PC-3 (cell line): Measurements from ENCODE around the gene CHTF8. TPM values are rescaled to one million over a fixed set of nuclear protein-coding genes. Genes with fewer than 3 reads are reported as not detected.

Experiments used
- ATAC-seq: fragments of 200-7000 bp; cut with Tn5 transposase; 2 replicates; pipeline ENCODE4 v1.9.1; 2020; ENCODE audit warnings: mild to moderate bottlenecking, moderate library complexity
- BruUV-seq: library from RNA; stranded (reverse); fragments of 400-500 nt; replicated peaks from 2 replicates; lab custom pipeline; 2021; lab: Mats Ljungman, UMichigan
- CTCF ChIA-PET: fragments of 300-600 bp; sonication (Branson Sonifier 250); formaldehyde crosslinking; loops from one replicate; lab custom pipeline; 2022; ENCODE audit warnings: antibody characterized with exemption; lab: Charles Lee
- POLR2A ChIA-PET: fragments of 300-600 bp; sonication (Branson Sonifier 250); formaldehyde crosslinking; loops from one replicate; lab custom pipeline; 2022; ENCODE audit warnings: antibody characterized with exemption; ENCODE audit not compliant: unreplicated experiment; lab: Charles Lee
- DNase-seq: peaks from one replicate; pipeline ENCODE4 v3.0.0-alpha.2; 2015
- H2AFZ ChIP-seq: fragments of 300-600 bp; sonication (generic); 2 replicates; pipeline ENCODE4 v1.6.0; 2016; ENCODE audit warnings: antibody characterized with exemption, low read length
- H3F3A ChIP-seq: fragments of 300-600 bp; sonication (generic); one replicate; pipeline ENCODE4 v1.6.0; 2017; ENCODE audit warnings: antibody characterized with exemption, low read length, control low read depth, mild to moderate bottlenecking; ENCODE audit not compliant: unreplicated experiment
- H3K27ac ChIP-seq: fragments of 300-600 bp; sonication (generic); 2 replicates; pipeline ENCODE4 v1.5.1; 2016; ENCODE audit warnings: mild to moderate bottlenecking, low read length
- H3K27me3 ChIP-seq: fragments of 300-600 bp; sonication (generic); 2 replicates; pipeline ENCODE4 v1.6.1; 2016; ENCODE audit warnings: low read length, mixed read lengths
- H3K36me3 ChIP-seq: fragments of 300-600 bp; sonication (generic); 2 replicates; pipeline ENCODE4 v1.6.1; 2016; ENCODE audit warnings: low read depth, mixed run types, low read length, mixed read lengths
- H3K4me1 ChIP-seq: fragments of 300-600 bp; sonication (generic); 2 replicates; pipeline ENCODE4 v1.5.1; 2016; ENCODE audit warnings: low read length; ENCODE audit not compliant: insufficient read depth
- H3K4me2 ChIP-seq: fragments of 300-600 bp; sonication (generic); 2 replicates; pipeline ENCODE4 v1.6.0; 2016; ENCODE audit warnings: low read length
- H3K4me3 ChIP-seq: fragments of 300-600 bp; sonication (generic); 2 replicates; pipeline ENCODE4 v1.5.1; 2016; ENCODE audit warnings: mild to moderate bottlenecking, low read length, mixed read lengths
- H3K79me2 ChIP-seq: fragments of 300-600 bp; sonication (generic); 2 replicates; pipeline ENCODE4 v1.6.1; 2017; ENCODE audit warnings: low read length, mixed read lengths
- H3K9ac ChIP-seq: fragments of 300-600 bp; sonication (generic); 2 replicates; pipeline ENCODE4 v1.6.0; 2016; ENCODE audit warnings: mild to moderate bottlenecking, low read length
- H3K9me2 ChIP-seq: fragments of 300-600 bp; sonication (generic); replicated peaks from 2 replicates; pipeline ENCODE4 v1.6.1; 2016; ENCODE audit warnings: mixed run types, low read length, mixed read lengths
- H3K9me3 ChIP-seq: fragments of 300-600 bp; sonication (generic); 2 replicates; pipeline ENCODE4 v1.6.1; 2016; ENCODE audit warnings: low read length, mixed read lengths
- H4K20me1 ChIP-seq: fragments of 300-600 bp; sonication (generic); 2 replicates; pipeline ENCODE4 v1.6.1; 2016; ENCODE audit warnings: low read length, mixed read lengths
- EZH2 ChIP-seq: fragments of 300-600 bp; sonication (generic); IDR thresholded peaks from one replicate; pipeline ENCODE4 v1.6.1; 2017; ENCODE audit warnings: antibody characterized with exemption, mild to moderate bottlenecking, low read length; ENCODE audit not compliant: unreplicated experiment
- EZH2phosphoT487 ChIP-seq: fragments of 300-600 bp; sonication (generic); IDR thresholded peaks from 2 replicates; pipeline ENCODE4 v1.6.1; 2018; ENCODE audit warnings: mild to moderate bottlenecking, antibody characterized with exemption, low read length, borderline replicate concordance
- intact Hi-C: fragments of 100-400 bp; cut with micrococcal nuclease; formaldehyde crosslinking; loops from 2 replicates; pipeline ENCODE4 v1.9.0; 2023
- total RNA-seq: library from RNA; depleted of rRNA; stranded (reverse); fragments of >200 nt; gene quantifications from 2 replicates; pipeline ENCODE4 v1.2.3, GENCODE V29; 2014
- TF ChIP-seq, protein P1 (sequence below): fragments of 300-600 bp; sonication (generic); conservative IDR thresholded peaks from 2 replicates; pipeline ENCODE4 v1.5.1; 2017; ENCODE audit warnings: antibody characterized with exemption, low read depth, mild to moderate bottlenecking, low read length

Gene CHTF8
- total RNA-seq, 1 experiment from 2014 or later = 45.9 TPM

DNA sequence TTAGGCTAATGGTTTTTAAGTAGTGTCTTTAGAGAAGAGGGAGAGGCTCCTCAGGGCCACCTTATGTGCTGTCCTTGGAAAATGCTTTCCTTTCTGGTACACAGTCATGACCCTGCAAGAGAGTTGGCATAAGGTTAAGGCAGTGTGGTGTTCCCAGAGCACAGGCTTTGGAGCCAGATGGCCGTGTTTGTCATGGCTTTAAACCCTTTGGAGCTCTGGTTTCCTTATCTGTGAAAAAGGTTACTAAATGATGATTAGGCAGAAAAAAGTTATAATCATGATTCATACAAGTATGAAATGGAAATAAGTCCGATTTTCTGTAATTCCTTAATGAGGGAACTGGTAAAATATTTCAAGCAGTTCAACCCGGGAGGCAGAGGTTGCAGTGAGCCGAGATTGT is 13.3 kb upstream of the CHTF8 start:
- Histone ChIP-seq H4K20me1 (no peaks in the 10 kb centered on the region), H3K9me3 (no peaks in the 10 kb centered on the region), H3K79me2 (no peaks in the 10 kb centered on the region), H2AFZ (no peak overlapping the region), H3K27ac (no peak overlapping the region), H3K9ac (no peak overlapping the region), H3K4me1 (no peaks in the 10 kb centered on the region), H3K4me2 (no peak overlapping the region), H3K4me3 (no peak overlapping the region), H3K36me3 (peaks cover 26% of the 10 kb centered on the region), H3K9me2 (no peaks in the 10 kb centered on the region), H3F3A (no peaks in the 10 kb centered on the region), H3K27me3 (no peaks in the 10 kb centered on the region)
- ATAC-seq = no peak
- TF ChIP-seq, protein P1, sequence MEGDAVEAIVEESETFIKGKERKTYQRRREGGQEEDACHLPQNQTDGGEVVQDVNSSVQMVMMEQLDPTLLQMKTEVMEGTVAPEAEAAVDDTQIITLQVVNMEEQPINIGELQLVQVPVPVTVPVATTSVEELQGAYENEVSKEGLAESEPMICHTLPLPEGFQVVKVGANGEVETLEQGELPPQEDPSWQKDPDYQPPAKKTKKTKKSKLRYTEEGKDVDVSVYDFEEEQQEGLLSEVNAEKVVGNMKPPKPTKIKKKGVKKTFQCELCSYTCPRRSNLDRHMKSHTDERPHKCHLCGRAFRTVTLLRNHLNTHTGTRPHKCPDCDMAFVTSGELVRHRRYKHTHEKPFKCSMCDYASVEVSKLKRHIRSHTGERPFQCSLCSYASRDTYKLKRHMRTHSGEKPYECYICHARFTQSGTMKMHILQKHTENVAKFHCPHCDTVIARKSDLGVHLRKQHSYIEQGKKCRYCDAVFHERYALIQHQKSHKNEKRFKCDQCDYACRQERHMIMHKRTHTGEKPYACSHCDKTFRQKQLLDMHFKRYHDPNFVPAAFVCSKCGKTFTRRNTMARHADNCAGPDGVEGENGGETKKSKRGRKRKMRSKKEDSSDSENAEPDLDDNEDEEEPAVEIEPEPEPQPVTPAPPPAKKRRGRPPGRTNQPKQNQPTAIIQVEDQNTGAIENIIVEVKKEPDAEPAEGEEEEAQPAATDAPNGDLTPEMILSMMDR = no peak
- TF ChIP-seq EZH2 (no peak), EZH2phosphoT487 (no peak)
- POLR2A ChIA-PET = no interaction called here
- intact Hi-C loops = no loop called here
- no peak for DNase-seq
- CTCF ChIA-PET = no interaction called here
- BruUV-seq = no TSS peak

DNA sequence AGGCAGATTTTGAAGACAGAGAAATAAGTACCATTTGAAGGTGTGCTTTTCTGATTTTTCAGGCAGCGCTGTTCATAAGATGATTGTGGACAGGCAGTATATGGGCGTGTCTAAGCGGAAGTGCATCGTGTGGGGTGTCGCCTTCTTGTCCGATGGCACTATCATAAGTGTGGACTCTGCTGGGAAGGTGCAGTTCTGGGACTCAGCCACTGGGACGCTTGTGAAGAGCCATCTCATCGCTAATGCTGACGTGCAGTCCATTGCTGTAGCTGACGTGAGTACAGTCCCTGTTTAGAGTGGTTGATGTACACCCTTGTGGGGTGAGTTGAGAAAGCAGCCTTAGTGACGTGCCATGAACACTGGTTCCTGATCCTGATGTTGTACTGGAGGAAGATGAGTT is 10.7 kb upstream of the CHTF8 start:
- no peaks in the 10 kb centered on the region for H3K27me3 ChIP-seq
- H3K4me1 ChIP-seq = no peaks in the 10 kb centered on the region
- no peak overlapping the region for H3K27ac ChIP-seq
- H3F3A ChIP-seq = no peaks in the 10 kb centered on the region
- TF ChIP-seq EZH2 (no peak), EZH2phosphoT487 (no peak)
- TF ChIP-seq, protein P1 = peak; percentile 22; the same call in 1 of the 2 replicates
- H3K9me3 ChIP-seq = no peaks in the 10 kb centered on the region
- intact Hi-C loops = no loop called here
- DNase-seq = no peak
- no peak overlapping the region for H3K4me2 ChIP-seq
- H3K36me3 ChIP-seq = peaks cover 33% of the 10 kb centered on the region; the same call in 1 of the 2 replicates
- H4K20me1 ChIP-seq = no peaks in the 10 kb centered on the region
- POLR2A ChIA-PET = no interaction called here
- no peak overlapping the region for H3K4me3 ChIP-seq
- H3K9me2 ChIP-seq = no peaks in the 10 kb centered on the region
- H3K9ac ChIP-seq = no peak overlapping the region
- no TSS peak for BruUV-seq
- CTCF ChIA-PET = no interaction called here
- ATAC-seq = peak; percentile 38; the same call in 1 of the 2 replicates
- H3K79me2 ChIP-seq = peaks cover 2% of the 10 kb centered on the region
- H2AFZ ChIP-seq = no peak overlapping the region

DNA sequence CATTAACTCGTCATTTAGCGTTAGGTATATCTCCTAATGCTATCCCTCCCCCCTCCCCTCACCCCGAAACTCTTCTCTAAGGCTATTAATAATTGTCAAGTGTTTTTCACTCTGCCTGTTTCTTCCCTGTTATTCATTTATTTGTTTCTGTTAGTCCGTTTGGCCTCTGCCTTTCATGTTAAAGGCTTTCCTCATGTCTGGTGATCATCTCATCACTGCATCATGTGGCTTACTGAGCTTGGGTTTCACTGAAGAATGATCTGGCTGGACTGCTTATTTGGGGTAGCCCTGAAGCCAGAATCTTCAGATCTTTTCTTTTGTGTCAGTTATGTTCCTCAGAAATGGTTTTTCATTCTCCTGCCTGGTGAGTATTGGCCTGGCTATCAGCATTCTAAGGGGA is 9.5 kb upstream of the CHTF8 start:
- no peak for TF ChIP-seq EZH2phosphoT487
- TF ChIP-seq, protein P1 = no peak
- TF ChIP-seq EZH2 = no peak
- H3K4me1 ChIP-seq = no peaks in the 10 kb centered on the region
- no peaks in the 10 kb centered on the region for H3K9me2 ChIP-seq
- H3K9ac ChIP-seq = no peak overlapping the region
- peaks cover 45% of the 10 kb centered on the region for H3K36me3 ChIP-seq
- no peak overlapping the region for H3K4me3 ChIP-seq
- no peak for ATAC-seq
- ChIA-PET POLR2A (no interaction called here), CTCF (no interaction called here)
- no peak for DNase-seq
- no peaks in the 10 kb centered on the region for H3K27me3 ChIP-seq
- intact Hi-C loops = no loop called here
- H4K20me1 ChIP-seq = no peaks in the 10 kb centered on the region
- no peak overlapping the region for H3K4me2 ChIP-seq
- H3K79me2 ChIP-seq = peaks cover 14% of the 10 kb centered on the region
- no TSS peak for BruUV-seq
- H3K9me3 ChIP-seq = no peaks in the 10 kb centered on the region
- no peak overlapping the region for H2AFZ ChIP-seq
- H3K27ac ChIP-seq = no peak overlapping the region
- H3F3A ChIP-seq = no peaks in the 10 kb centered on the region
